ENCODE measurements around the gene HEBP2.
A peak's percentile ranks its signal among the peaks of the same experiment; 100 is the strongest.
"Not testable (repeated sequence)": the region's sequence is repeated elsewhere in the genome, so short reads cannot be mapped to it uniquely, and the experiment has no call there.

The HEBP2 gene

GRCh38 chr6:138403801-138404665 is at the start of gene HEBP2:
TSS of gene HEBP2 (plus strand) at chr6:138404223. CDS start at chr6:138404496, 273 bp downstream.
- DNase-seq (ENCODE audit: low read depth): peak; percentile 90

- no peak for DNase-seq (ENCODE audit: low read depth)
These were observed 46.1 kb upstream of the HEBP2 start for GRCh38 chr6:138357928-138358327.

DNA sequence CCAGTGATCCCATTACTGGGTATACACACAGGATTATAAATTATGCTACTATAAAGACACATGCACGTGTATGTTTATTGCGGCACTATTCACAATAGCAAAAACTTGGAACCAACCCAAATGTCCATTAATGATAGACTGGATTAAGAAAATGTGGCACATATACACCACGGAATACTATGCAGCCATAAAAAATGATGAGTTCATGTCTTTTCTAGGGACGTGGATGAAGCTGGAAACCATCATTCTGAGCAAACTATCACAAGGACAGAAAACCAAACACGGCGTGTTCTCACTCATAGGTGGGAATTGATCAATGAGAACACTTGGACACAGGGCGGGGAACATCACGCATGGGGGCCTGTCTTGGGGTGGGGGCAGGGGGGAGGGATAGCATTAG is 35.3 kb upstream of the HEBP2 start:
- DNase-seq (ENCODE audit: low read depth): not testable (repeated sequence)

DNA sequence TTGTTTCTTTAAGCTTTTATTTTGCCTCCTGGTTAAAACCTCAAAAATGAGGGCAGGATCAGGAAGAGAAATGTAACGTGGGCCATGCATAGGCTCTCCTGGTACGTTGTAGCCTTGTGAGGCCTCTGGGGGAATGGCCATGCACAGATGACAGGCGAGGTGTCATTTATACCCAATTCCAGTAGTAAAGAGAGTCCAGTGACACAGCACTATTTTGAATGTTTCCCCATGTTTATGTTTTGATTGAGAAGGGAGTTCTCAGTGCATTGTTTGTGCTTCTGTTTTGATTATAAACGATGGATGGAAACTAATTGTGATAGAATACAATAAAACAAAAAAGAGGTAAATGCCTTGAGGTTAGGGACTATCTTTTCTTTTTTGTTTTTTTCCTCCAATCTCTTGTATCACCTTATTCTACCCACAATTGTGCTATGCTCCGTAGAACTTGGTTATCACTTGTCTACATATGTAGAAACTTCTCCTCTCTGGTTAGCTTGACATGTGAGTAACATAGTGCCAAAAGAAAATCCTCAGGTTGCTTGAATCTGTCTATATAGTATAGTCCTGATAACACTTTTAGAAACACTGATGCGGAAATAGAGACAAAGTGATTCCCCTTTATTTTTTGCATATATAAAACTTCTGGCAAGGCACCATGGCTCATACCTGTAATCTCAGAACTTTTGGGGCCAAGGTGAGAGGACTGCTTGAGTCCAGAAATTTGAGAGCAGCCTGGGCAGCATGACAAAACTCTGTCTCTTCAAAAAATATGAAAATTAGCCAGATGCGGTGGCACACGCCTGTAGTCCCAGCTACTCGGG is 33.2 kb upstream of the HEBP2 start:
- DNase-seq (ENCODE audit: low read depth): no peak

DNA sequence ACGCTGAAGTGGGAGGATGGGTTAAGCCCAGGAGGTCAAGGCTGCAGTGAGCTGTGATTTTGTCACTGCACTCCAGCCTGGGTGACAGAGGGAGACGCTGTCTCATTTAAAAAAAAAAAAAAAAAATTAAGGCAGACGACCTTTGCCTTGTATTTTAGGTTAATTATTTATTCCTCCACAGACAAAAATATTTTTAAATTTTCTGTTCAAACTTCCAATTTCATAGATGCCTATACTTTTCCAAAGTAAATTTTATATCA is 32.6 kb upstream of the HEBP2 start:
- DNase-seq (ENCODE audit: low read depth): no peak

DNA sequence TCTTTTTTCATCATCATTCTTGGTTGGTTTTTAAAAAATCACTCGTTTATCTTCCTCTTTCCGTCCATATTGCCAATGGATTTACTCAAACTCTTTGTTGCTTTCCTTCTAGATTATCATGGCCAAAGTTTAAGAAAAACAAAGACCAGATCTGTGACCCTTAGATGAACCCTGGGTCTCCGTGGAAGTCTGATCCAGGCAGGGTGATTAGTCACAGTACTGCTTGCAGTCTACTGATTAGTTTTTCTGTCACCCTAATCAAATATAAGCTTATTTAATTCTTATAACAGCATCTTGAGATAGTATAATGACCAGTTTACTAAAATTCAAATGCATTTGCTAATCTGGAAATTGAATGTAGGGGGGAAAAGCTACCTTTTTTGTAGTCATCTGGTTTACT is 32.3 kb upstream of the HEBP2 start:
- no peak for DNase-seq (ENCODE audit: low read depth)

DNA sequence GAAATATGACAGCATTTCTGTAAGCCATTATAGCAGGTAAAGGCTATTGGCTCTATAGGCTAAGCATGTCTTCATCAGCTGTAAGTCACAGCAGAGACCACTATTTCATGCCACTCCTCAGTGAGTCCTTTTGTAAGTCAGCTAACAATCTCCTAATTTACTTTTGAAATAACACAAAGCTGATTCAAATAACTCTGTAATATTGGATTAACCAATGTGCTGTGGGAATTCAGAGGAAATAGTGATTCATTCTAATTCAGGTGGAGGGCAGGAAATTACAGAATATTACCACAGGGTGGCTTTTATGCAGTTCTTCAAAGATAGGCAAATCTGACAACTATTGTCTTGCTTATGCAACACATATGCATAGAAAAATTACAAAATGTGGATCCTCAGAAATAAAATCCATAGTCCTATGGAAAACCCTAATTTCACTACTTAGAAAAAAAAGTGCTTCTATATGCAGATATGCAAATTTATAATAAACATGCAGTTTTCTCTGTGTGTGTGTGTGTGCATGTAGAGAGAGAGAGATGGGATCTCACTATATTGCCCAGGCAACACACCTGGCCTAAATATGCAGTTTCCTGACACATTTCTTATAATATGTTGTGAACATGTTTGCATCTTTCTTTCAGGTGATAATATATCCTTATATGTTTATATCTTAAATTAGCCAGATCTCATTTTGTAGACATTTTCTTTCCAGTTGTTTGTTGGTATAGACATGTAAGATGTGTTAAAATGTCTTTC is 31.1 kb upstream of the HEBP2 start:
- DNase-seq (ENCODE audit: low read depth): no peak

- no peak for DNase-seq (ENCODE audit: low read depth)
These were observed 29.8 kb upstream of the HEBP2 start for GRCh38 chr6:138374230-138374629.

DNA sequence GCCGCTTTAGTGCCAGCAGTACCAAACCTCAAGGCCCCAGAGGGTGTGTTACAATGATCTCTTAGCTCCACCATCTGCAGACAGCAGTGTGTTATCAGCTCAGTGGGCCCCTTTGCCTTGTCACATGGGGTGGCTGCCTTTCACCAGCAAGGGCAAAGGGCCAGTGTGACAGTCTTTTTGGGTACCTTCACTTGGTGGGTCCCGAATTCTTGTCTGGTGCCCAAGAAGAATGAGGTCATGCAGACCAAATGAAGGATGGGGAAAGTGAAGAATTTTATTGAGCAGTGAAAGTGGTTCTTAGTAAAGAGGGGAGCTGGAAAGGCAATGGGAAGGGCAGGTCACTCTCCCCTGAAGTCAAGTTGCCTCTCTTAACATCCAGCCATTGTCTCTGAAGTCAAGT is 29.2 kb upstream of the HEBP2 start:
- no peak for DNase-seq (ENCODE audit: low read depth)

GRCh38 chr6:138377042-138377441 is 27.0 kb upstream of the HEBP2 start:
- no peak for DNase-seq (ENCODE audit: low read depth)

GRCh38 chr6:138377844-138378243 is 26.2 kb upstream of the HEBP2 start, which contains the start of gene SMIM28:
TSS of gene SMIM28 (plus strand) at chr6:138377905. CDS start at chr6:138378073, 168 bp downstream.
- DNase-seq (ENCODE audit: low read depth): no peak

GRCh38 chr6:138378463-138378862 is 25.6 kb upstream of the HEBP2 start:
- DNase-seq (ENCODE audit: low read depth): no peak

GRCh38 chr6:138382498-138383265 is 21.3 kb upstream of the HEBP2 start:
- no peak for DNase-seq (ENCODE audit: low read depth)

DNA sequence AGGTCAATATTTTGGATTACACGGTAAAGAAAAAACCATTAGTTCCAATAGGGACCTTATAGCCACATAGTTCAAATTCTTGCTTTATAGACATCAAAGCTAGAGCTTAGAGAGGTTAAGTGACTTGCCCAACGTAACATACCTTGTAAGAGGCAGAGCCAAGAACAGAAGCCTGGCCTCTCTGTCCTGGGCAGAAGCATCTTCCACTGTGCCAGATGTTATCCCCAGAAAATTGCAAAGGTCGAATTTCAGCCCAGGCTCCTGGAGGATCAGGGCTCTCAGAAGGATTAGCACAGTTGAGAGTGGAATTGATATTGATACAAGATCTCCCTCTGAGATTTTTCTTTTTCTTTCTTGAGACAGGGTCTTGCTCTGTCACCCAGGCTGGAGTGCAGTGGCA is 20.2 kb upstream of the HEBP2 start:
- DNase-seq (ENCODE audit: low read depth): no peak

DNA sequence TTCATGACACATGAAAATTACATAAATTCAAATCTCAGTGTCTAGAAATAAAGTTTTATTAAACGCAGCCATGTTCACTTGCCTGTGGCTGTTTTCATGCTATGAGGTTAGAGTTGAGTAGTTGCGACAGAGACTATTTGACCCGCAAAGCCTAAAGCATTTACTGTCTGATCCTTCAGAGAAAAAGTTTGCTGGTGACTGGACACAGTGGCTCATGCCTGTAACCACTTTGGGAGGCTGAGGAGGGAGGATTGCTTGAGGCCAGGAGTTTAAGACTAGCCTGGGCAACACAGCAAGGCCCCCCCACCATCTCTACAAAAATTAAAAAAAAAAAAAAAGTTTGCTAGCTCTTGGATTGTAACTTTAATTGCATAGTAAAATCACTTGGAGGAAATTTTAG is 17.1 kb upstream of the HEBP2 start:
- DNase-seq (ENCODE audit: low read depth): no peak

- DNase-seq (ENCODE audit: low read depth): no peak
These were observed 16.2 kb upstream of the HEBP2 start for GRCh38 chr6:138387577-138388368.

- DNase-seq (ENCODE audit: low read depth): no peak
These were observed 14.5 kb upstream of the HEBP2 start for GRCh38 chr6:138389551-138389950.

DNA sequence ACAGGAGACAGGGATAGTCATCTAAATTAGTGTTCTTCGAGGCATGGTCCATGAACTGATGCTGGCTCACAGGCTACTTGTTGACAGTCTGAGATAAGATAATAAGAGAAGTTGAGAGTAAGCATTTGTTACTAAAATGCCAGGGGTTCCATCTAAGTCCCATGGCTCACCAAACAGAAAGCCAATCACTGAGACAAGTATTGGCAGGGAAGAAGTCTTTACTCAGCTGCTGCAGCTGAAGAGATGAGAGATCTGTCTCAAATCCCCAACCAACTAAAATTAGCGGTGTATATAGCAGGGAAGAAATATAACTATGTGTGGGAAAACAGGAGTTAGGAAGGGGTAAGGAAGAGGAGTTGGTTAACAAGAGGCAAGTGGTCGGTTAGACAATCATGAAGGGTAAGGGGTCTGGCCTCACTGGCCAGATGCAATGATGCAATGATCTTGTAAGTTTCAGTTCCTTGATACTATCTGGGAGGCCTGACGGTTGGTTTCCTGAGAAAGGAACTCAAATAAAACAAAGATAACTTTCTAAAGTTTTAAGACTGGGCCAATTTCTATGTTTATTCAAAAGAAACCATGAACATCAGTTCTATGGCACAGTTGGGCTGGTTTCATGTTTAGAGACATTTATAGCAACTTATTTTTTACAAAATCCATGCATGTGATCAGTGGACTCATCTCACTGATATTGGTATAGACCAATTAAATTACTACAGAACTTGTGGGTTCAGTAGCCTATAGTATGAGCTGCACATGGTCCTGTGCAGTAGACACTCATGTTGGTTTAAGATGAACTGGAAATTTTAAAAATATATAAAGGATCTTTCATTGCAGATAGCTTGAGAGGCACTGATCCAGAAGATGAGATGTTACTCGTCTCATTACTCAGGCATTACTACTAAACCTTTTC is 9.9 kb upstream of the HEBP2 start:
- no peak for DNase-seq (ENCODE audit: low read depth)

- no peak for DNase-seq (ENCODE audit: low read depth)
These were observed 7.3 kb upstream of the HEBP2 start for GRCh38 chr6:138396709-138397108.

Data from stimulated activated CD8-positive, alpha-beta memory T cell treated with anti-CD3 and anti-CD28 coated beads, Interleukin-15, amount 100 ng/mL, for 1 hour (primary cell).